ENCODE measurements around the gene GPBP1. TPM values are rescaled to one million over a fixed set of nuclear protein-coding genes. Genes with fewer than 3 reads are reported as not detected.

Gene GPBP1
- total RNA-seq, 1 experiment from 2014 or later = 69.5 TPM

DNA sequence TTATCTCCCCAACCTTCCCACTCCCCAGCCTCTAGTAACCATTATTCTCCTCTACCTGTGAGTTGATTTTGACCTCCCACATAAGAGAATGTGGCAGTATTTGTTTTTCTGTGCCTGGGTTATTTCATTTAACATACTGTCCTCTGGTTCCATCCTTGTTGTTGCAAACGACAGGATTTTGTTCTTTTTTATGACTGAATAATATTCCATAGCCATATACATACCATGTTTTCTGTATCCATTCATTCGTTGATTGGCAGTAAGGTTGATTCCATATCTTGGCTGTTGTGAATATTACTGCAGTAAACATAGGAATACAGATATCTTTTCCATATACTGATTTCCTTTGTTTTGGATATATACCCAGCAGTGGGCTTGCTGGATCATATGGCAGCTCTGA is 20.8 kb downstream of the GPBP1 start:
- Histone ChIP-seq H3K4me1 (ENCODE audit: control insufficient read depth in 1 of 2, insufficient read depth in 2 of 2, low read length in 2 of 2) (no peaks in the 10 kb centered on the region; a peak in 1 of 4 replicates), H3K4me3 (replicated peaks in 1 of 2; ENCODE audit: low read depth in 1 of 2, low read length in 2 of 2) (no peak overlapping the region), H3K27ac (ENCODE audit: low read depth, low read length) (no peak overlapping the region), H4K20me1 (ENCODE audit: insufficient read depth) (peaks cover 32% of the 10 kb centered on the region), H3K9me2 (ENCODE audit: insufficient read depth) (no peaks in the 10 kb centered on the region), H3K27me3 (ENCODE audit: insufficient read depth, low read length) (no peaks in the 10 kb centered on the region), H3K4me2 (ENCODE audit: low read length) (no peak overlapping the region), H3K79me2 (ENCODE audit: insufficient read depth, low read length) (peaks cover 100% of the 10 kb centered on the region), H3K9me3 (ENCODE audit: control insufficient read depth in 1 of 2, insufficient read depth in 1 of 2, low read depth in 1 of 2, low read length in 2 of 2) (no peaks in the 10 kb centered on the region), H2AFZ (ENCODE audit: low read depth, low read length, poor library complexity, severe bottlenecking) (no peak overlapping the region), H3K36me3 (ENCODE audit: control insufficient read depth in 1 of 2, insufficient read depth in 2 of 2, low read length in 2 of 2) (peaks cover 3% of the 10 kb centered on the region in 2 experiments; a peak in 2 of 4 replicates), H3K9ac (ENCODE audit: low read length) (no peak overlapping the region)
- BruUV-seq (replicated peaks) = no TSS peak
- intact Hi-C loops (cut with micrococcal nuclease) = no loop called here
- TF ChIP-seq, protein P1, sequence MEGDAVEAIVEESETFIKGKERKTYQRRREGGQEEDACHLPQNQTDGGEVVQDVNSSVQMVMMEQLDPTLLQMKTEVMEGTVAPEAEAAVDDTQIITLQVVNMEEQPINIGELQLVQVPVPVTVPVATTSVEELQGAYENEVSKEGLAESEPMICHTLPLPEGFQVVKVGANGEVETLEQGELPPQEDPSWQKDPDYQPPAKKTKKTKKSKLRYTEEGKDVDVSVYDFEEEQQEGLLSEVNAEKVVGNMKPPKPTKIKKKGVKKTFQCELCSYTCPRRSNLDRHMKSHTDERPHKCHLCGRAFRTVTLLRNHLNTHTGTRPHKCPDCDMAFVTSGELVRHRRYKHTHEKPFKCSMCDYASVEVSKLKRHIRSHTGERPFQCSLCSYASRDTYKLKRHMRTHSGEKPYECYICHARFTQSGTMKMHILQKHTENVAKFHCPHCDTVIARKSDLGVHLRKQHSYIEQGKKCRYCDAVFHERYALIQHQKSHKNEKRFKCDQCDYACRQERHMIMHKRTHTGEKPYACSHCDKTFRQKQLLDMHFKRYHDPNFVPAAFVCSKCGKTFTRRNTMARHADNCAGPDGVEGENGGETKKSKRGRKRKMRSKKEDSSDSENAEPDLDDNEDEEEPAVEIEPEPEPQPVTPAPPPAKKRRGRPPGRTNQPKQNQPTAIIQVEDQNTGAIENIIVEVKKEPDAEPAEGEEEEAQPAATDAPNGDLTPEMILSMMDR (IDR thresholded peaks at IDR 0.05 in 2 of 3, conservative IDR thresholded peaks at IDR 0.05 in 1 of 3; ENCODE audit: borderline replicate concordance in 1 of 3, insufficient read depth in 1 of 3, low read depth in 2 of 3, low read length in 2 of 3) = no peak
- TF ChIP-seq POLR2AphosphoS5 (IDR thresholded peaks at IDR 0.05; ENCODE audit: low read depth, low read length) = no peak
- no peak for TF ChIP-seq ZNF274 (IDR thresholded peaks at IDR 0.05; ENCODE audit: low read depth, low read length)
- TF ChIP-seq EZH2 (IDR thresholded peaks at IDR 0.05) = no peak
- TF ChIP-seq POLR2A (IDR thresholded peaks at IDR 0.05; ENCODE audit: borderline replicate concordance, extremely low read depth, insufficient read depth, insufficient read length) = no peak
- TF ChIP-seq SRF (IDR thresholded peaks at IDR 0.05; ENCODE audit: low read depth) = no peak
- TF ChIP-seq RAD21 (IDR thresholded peaks at IDR 0.05; ENCODE audit: low read depth) = no peak
- no peak for TF ChIP-seq EGR1 (IDR thresholded peaks at IDR 0.05; ENCODE audit: low read depth)
- no peak for TF ChIP-seq YY1 (IDR thresholded peaks at IDR 0.05; ENCODE audit: extremely low read depth, insufficient replicate concordance, low read depth, low read length)
- TF ChIP-seq ELF1 (IDR thresholded peaks at IDR 0.05; ENCODE audit: borderline replicate concordance, low read depth) = no peak
- no peak for TF ChIP-seq ZFX (IDR thresholded peaks at IDR 0.05)
- TF ChIP-seq, protein P2, sequence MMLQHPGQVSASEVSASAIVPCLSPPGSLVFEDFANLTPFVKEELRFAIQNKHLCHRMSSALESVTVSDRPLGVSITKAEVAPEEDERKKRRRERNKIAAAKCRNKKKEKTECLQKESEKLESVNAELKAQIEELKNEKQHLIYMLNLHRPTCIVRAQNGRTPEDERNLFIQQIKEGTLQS (IDR thresholded peaks at IDR 0.05) = no peak
- no peak for TF ChIP-seq ZBTB33 (IDR thresholded peaks at IDR 0.05; ENCODE audit: extremely low read depth, insufficient replicate concordance, low read length)
- no peak for TF ChIP-seq SIN3A (IDR thresholded peaks at IDR 0.05; ENCODE audit: low read depth)
- TF ChIP-seq, protein P3, sequence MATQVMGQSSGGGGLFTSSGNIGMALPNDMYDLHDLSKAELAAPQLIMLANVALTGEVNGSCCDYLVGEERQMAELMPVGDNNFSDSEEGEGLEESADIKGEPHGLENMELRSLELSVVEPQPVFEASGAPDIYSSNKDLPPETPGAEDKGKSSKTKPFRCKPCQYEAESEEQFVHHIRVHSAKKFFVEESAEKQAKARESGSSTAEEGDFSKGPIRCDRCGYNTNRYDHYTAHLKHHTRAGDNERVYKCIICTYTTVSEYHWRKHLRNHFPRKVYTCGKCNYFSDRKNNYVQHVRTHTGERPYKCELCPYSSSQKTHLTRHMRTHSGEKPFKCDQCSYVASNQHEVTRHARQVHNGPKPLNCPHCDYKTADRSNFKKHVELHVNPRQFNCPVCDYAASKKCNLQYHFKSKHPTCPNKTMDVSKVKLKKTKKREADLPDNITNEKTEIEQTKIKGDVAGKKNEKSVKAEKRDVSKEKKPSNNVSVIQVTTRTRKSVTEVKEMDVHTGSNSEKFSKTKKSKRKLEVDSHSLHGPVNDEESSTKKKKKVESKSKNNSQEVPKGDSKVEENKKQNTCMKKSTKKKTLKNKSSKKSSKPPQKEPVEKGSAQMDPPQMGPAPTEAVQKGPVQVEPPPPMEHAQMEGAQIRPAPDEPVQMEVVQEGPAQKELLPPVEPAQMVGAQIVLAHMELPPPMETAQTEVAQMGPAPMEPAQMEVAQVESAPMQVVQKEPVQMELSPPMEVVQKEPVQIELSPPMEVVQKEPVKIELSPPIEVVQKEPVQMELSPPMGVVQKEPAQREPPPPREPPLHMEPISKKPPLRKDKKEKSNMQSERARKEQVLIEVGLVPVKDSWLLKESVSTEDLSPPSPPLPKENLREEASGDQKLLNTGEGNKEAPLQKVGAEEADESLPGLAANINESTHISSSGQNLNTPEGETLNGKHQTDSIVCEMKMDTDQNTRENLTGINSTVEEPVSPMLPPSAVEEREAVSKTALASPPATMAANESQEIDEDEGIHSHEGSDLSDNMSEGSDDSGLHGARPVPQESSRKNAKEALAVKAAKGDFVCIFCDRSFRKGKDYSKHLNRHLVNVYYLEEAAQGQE (IDR thresholded peaks at IDR 0.05; ENCODE audit: low read depth) = no peak
- no peak for TF ChIP-seq TCF7L2 (IDR thresholded peaks at IDR 0.05; ENCODE audit: borderline replicate concordance, extremely low read depth, insufficient read depth, insufficient read length)
- TF ChIP-seq EZH2phosphoT487 (IDR thresholded peaks at IDR 0.05; ENCODE audit: borderline replicate concordance) = no peak
- no peak for TF ChIP-seq CEBPB (IDR thresholded peaks at IDR 0.05; ENCODE audit: low read depth)
- TF ChIP-seq, protein P4, sequence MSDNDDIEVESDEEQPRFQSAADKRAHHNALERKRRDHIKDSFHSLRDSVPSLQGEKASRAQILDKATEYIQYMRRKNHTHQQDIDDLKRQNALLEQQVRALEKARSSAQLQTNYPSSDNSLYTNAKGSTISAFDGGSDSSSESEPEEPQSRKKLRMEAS (IDR thresholded peaks at IDR 0.05) = no peak
- no peak for TF ChIP-seq FOSL1 (IDR thresholded peaks at IDR 0.05; ENCODE audit: low read depth)
- ChIA-PET CTCF (no interaction called here), POLR2A (no interaction called here), RAD21 (ENCODE audit: low non-redundant PET in 1 of 2, low total read pairs in 2 of 2, uncharacterized antibody in 2 of 2, unreplicated experiment in 2 of 2) (no interaction called here)
- ATAC-seq = no peak
- no peak for DNase-seq (ENCODE audit: low read depth, low spot score)
